GM21360 (cell line): ENCODE data around the gene DENND6A.
A peak's percentile ranks its signal among the peaks of the same experiment; 100 is the strongest.
"Not testable (repeated sequence)": the region's sequence is repeated elsewhere in the genome, so short reads cannot be mapped to it uniquely, and the experiment has no call there.

ENCODE experiments used
- ATAC-seq: cut with Tn5 transposase; IDR thresholded peaks from one replicate; pipeline ENCODE4 v1.9.1; 2021; ENCODE audit warnings: mild to moderate bottlenecking, moderate library complexity; ENCODE audit not compliant: unreplicated experiment

DENND6A gene

GRCh38 chr3:57644740-57645139 lies 48.1 kb downstream of the DENND6A start:
- ATAC-seq, result no peak

DNA sequence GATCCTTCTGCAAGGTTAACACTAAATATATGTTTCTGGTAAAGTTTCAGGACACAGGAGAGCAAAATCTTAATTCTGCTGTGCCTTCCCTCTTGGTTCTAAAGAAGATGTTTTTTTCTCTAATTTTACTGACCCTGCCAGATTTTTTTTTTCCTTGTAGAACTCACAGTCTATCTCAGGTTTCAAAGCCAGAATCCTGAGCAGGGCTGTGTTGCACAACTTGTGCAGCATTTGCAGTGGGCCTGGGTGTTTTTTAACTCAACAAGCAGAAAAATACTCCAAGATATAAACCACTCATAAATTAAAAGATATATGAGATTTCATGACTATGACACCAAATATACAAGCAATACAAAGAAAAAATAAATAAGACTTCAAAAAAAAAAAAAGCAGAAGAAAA lies 55.5 kb downstream of the DENND6A start:
- ATAC-seq, result no peak

DNA sequence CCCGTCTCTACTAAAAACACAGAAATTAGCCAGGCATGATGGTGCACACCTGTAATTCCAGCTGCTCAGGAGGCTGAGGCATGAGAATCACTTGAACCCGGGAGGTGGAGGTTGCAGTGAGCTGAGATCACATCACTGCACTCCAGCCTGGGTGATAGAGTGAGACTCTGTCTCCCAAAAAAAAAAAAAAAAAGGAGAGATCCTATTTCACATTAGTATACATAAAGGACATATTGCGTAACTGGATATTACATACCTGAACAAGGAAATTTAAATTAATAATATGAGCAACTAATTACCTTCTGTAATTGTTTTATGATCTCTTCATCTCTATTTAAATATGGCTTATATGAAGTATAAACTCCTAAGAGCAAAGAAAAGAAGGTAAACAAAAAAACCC lies 58.6 kb downstream of the DENND6A start:
- ATAC-seq, result not testable (repeated sequence)

DNA sequence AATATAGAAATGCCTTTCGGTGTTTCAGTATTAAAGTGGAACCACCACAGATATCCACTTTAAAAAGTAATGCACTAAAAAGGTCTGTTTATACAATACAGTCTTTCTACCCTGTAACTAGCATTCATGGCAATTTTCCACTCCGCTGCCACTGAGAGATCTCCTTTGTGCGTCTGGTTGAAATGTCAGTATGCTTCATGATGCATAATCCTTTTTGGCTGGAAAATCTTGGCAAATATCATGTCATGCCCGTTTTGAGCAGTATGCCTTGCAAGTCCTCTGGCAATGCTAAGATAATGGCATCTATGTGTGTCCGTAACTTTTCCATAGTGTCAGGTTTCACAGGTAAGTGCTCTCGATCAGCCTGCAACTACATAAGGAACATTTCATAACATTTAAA lies 64.9 kb downstream of the DENND6A start:
- ATAC-seq, result no peak

DNA sequence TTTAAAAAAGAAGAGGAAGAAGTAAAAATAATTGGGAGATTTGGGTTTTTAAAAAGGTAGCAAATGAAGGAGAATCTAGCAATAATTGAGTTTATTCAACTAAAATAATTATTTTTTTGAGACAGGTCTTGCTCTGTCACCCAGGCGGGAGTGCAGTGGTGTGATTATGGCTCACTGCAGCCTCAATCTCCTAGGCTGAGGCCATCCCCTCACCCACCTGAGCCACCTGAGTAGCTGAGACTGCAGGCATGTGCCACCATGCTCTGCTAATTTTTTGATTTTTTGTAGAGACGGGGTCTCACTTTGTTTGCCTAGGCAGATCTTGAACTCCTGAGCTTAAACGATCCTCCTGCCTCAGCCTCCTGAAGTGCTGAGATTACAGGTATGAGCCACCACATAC lies 68.1 kb downstream of the DENND6A start:
- no peak for ATAC-seq

DNA sequence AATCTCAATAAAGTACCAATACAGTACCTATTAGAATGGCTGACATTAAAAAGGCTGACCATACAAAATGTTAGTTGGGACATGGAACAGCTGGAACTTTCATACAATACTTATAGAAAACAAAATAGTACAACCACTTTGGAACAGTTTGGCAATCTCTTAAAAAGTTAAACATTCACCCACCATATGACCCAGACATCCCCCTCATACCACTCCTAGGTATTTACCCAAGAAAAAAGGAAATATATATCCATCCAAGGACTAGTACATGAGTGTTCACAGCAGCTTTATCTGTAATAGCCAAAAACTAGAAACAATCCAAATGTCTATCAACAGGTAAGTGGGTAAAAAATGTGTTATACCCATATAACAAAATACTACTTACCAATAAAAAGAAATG lies 70.5 kb downstream of the DENND6A start:
- ATAC-seq, result no peak

DNA sequence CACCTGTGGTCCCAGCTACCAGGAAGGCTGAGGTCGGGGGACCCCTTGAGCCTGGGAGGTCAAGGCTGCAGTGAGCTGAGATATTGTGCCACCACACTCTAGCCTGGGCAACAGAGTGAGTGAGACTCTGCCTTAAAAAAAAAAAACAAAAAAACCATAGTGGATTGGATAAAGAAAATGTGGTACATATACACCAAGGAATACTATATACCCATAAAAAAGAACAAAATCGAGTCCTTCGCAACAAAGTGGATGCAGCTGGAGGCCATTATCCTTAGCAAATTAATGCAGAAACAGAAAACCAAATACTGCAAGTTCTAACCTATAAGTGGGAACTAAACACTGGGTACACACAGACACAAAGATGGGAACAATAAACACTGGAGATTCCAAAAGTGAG lies 75.1 kb downstream of the DENND6A start:
- ATAC-seq, result no peak

GRCh38 chr3:57616233-57616632 lies 76.6 kb downstream of the DENND6A start:
- ATAC-seq, result no peak

- ATAC-seq, result not testable (repeated sequence)
Measured at GRCh38 chr3:57611870-57612269, 81.0 kb downstream of the DENND6A start.

DNA sequence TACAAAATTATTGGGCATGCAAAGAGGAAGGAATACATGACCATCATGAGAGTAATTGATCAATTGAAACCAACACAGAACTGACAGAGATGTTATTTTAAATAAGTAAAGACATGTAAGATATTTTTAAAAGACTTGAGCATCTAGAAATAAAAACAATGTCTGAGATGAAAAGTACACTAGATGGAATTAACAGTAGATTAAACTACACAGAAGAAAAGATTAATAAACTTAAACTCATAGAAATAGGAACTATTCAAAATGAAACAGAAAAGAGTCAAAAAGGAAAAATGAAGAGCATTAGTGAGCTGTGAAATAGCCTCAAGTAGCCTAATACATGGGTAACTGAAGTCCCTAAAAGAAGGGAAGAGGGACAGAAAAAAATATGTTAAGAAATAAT lies 87.2 kb downstream of the DENND6A start:
- ATAC-seq, result no peak

DNA sequence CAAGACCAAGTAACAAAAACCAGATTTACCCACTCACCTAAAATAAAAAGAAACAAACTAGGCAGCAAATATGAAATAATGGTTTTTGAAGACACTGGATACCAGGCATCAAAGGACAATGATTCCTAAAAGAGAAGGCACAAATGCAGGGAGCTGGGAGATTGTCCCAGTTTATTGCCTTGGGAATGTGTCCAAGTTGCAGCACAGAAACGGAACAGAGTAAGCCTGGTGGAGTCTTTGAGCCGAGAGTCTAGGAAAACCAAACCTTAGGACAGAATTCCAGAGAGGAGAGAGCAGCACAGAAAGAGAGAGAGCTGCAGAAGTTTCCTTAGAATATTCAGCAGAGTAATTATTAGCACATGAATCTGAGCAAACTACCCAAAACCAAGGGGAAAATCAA lies 87.9 kb downstream of the DENND6A start:
- no peak for ATAC-seq

- ATAC-seq, result no peak
Measured at GRCh38 chr3:57600195-57600594, 92.7 kb downstream of the DENND6A start.

DNA sequence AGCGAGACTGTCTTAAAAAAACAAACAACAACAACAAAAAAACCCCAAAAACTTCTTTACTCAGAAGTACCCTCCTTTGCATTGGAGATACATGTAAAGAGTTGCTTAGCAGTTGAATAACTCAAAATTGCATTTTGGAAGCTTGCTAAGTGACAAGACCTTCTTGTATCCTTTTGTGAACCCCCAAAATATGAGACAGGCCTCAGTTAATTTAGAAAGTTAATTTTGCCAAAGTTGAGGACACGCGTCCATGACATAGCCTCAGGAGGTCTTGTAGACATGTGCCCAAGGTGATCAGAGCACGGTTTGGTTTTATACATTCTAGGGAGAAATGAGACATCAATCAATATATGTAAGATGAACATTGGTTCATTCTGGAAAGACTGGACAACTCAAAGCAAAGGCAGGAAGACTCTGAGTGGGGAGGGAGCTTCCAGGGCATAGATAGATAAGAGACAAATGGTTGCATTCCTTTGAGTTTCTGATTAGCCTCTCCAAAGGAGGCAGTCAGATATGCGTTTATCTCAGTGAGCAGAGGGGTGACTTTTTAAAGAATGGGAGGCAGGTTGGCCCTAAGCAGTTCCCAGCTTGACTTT lies 94.0 kb downstream of the DENND6A start:
- no peak for ATAC-seq

- peak; percentile 91 for ATAC-seq
Measured at GRCh38 chr3:57597127-57597923, 95.6 kb downstream of the DENND6A start, which contains the start of gene ARF4. Gene ARF4 (minus strand): TSS chr3:57597344. CDS start chr3:57597140, 204 bp downstream.

DNA sequence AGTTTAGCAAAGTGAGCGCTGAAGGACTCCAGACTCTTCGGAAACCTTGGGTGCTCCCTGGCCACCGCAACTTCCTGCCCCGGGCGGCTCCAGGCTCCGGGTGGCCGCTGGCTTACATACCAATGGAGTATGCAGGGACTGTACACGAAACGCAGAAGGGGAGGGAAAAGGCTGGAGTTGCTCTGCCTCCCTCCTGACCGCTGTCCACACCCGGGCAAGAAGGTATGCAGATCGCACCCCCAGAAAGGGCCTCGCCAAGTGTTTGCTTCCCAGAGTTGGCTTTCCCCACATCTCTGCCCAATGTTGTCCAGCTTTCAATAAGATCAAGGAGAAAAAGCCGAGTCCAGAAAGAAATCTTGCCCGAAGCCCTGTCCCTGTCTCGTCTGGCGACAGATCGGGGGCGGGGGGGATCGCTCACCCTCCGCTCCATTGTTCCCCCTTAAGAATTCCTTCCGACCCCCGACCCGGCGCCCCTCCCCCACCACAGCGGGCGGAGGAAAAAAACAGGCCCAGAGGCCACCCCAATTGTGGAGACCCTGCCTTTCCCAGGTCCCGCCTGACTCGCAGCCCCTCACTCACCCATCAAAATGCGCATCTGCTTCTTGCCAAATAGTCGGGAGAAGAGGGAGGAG lies 96.3 kb downstream of the DENND6A start:
- ATAC-seq, result no peak

GRCh38 chr3:57594576-57594975 lies 98.3 kb downstream of the DENND6A start:
- no peak for ATAC-seq

GRCh38 chr3:57594144-57594543 lies 98.7 kb downstream of the DENND6A start:
- no peak for ATAC-seq

DNA sequence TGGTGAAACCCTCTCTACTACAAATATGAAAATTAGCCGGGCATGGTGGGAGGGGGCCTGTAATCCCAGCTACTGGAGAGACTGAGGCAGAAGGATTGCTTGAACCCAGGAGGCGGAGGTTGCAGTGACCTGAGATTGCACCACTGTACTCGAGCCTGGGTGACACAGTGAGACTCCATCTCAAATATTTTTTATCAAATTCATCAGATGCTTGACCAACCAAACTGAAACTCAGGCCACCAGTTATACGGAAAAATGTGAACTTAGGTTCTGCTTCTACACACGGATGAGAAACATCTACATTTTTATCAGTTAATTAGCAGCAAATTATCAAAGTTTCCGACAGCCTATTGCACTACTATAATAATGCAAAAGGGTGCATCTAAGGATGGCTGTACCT lies 100.6 kb downstream of the DENND6A start:
- no peak for ATAC-seq

GRCh38 chr3:57587905-57588304 lies 105.0 kb downstream of the DENND6A start:
- no peak for ATAC-seq

- no peak for ATAC-seq
Measured at GRCh38 chr3:57586778-57587177, 106.1 kb downstream of the DENND6A start.

DNA sequence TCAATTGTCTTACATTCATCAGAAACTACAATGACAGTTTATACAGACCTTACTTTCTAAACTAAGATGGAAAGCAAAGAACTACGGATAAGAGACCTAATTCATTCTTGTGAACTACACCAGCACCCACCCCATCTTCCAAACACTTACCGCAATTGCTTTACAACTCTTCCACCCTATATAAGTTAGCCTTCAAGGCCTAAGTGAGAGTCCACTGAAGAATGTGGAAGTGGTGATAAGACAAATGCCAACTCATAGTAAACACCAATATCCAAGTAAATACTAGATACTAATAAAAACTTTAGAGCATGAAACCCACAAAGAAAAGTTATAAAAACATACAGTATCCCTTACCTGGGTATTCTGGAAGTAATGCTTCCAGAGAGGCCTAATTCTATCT lies 109.3 kb downstream of the DENND6A start:
- ATAC-seq, result no peak
